HG02759 (cell line): Measurements from ENCODE around the gene UGT2A2.

ENCODE experiments used
- ATAC-seq: cut with Tn5 transposase; IDR thresholded peaks from one replicate; pipeline ENCODE4 v1.9.1; 2021; ENCODE audit warnings: mild to moderate bottlenecking, moderate library complexity; ENCODE audit not compliant: unreplicated experiment

UGT2A2 gene

GRCh38 chr4:69576251-69576877, 63.1 kb downstream of the UGT2A2 start:
- ATAC-seq = no peak

DNA sequence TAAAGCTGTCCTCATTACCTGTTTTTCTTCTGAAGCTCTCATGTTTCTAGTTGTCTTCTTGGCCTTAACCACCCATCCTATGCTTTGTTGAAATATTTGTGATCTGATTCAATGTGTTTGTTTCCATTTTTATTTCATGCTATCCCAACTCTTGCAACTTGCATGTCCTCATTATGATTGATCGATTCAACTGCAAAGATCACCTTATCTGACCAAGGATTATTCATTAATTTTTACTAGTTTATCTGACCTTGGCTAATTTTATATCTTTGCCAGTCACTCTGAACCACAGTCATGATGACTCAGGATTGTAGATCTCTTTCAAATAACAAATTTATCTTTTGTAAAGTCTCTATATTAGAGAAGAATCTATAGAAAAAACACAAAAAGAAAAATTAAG, 70.7 kb downstream of the UGT2A2 start:
- ATAC-seq = no peak

DNA sequence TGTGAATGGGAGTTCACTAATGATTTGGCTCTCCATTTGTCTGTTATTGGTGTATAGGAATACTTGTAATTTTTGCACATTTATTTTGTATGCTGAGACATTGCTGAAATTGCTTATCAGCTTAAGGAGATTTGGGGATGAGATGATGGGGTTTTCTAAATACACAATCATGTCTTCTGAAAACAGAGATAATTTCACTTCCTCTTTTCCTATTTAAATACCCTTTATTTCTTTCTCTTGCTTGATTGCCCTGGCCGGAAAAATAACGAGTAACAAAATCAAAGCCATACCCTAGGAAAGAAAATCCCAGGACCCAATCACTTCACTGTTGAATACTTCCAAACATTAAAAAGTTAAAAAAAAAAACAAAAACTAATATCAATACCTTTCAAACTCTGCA, 76.0 kb downstream of the UGT2A2 start:
- no peak for ATAC-seq

DNA sequence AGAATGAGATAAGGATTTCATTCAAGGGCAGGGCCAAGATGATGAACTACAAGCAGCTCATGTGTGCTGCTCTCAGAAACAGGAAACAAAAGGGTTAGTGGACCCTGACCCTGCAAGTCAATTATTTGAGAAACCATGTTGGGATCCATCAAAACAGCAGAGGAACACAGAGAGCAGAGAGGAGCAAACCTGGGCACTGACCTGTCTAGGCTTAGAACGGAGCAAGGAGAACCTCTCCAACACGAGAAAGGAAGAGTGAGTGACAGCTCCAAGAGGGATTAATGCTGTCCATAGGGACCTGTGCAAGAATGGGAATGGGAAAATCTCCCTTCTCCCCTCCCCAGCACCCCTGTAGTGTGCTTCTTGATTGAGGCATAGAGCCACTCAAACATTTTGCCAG, 89.8 kb downstream of the UGT2A2 start:
- no peak for ATAC-seq

DNA sequence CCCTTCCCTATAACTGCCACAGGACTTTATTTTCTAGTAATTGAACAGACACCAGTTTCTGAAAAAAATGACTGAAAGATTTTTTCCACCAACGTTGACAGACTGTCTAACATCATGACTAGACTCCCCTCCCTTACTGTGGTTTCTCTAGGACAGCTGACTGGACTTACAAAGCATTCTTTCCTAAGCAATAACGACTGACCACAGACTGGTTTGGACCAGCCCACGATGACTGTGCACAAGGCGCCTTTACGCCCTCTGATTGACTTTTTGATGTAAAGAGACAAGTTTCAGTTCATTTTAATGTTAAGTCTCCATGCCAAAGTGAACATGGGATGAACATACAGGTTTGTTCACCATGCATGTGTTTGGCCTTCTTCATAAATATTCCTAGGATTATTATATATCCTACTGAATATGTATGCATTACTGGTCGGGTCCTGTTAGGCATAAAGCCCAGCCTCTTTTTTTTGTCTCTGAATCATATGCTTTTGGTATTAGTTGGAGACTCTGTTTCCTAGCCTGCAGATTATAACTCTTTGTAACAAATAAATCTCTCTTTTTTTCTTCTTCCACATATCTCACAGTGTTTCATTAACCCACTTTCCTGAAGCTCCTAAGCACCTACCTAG, 93.2 kb downstream of the UGT2A2 start:
- no peak for ATAC-seq
